ENCODE data around the gene PLBD2. TPM values are rescaled to one million over a fixed set of nuclear protein-coding genes. Genes with fewer than 3 reads are reported as not detected.

PLBD2 gene
- total and polyA plus RNA-seq, 8 donors, result 2.7 to 32.4 (median 8.2) TPM

GRCh38 chr12:113316155-113316554 lies 42.2 kb upstream of the PLBD2 start:
- H3K36me3 ChIP-seq, result peaks cover 42 to 99% (median 98%) of the 10 kb centered on the region in 4 donors
- 93 to 97% (median 94%) methylated on average over 7 of the region's 7 CpGs for WGBS, 5 donors
- no peak for DNase-seq
- H3K27me3 ChIP-seq, result no peaks in the 10 kb centered on the region
- no peak overlapping the region for H3K4me3 ChIP-seq
- H3K9me3 ChIP-seq, result no peaks in the 10 kb centered on the region
- TF ChIP-seq POLR2A (IDR thresholded peaks at IDR 0.05) (no peak), POLR2AphosphoS5 (IDR thresholded peaks at IDR 0.05) (no peak), CTCF (IDR thresholded peaks at IDR 0.05) (no peak), EP300 (IDR thresholded peaks at IDR 0.05) (no peak)
- H3K4me1 ChIP-seq, result no peaks in the 10 kb centered on the region
- H3K27ac ChIP-seq, result no peak overlapping the region
- intact Hi-C loops (cut with DNase I; ENCODE audit: low total_unique reads), result no loop called here

- Histone ChIP-seq H3K9me3 (no peaks in the 10 kb centered on the region), H3K4me1 (no peaks in the 10 kb centered on the region), H3K27me3 (no peaks in the 10 kb centered on the region), H3K36me3 (peaks cover 43 to 99% (median 96%) of the 10 kb centered on the region in 4 donors), H3K27ac (no peak overlapping the region), H3K4me3 (no peak overlapping the region)
- DNase-seq, result no peak
- WGBS, 5 donors, result 93 to 96% (median 94%) methylated on average over 6 of the region's 6 CpGs
- intact Hi-C loops (cut with DNase I; ENCODE audit: low total_unique reads), result no loop called here
- TF ChIP-seq CTCF (IDR thresholded peaks at IDR 0.05) (no peak), POLR2A (IDR thresholded peaks at IDR 0.05) (no peak), POLR2AphosphoS5 (IDR thresholded peaks at IDR 0.05) (no peak), EP300 (IDR thresholded peaks at IDR 0.05) (no peak)
Observed at GRCh38 chr12:113317122-113317521, 41.3 kb upstream of the PLBD2 start.

- intact Hi-C loops (cut with DNase I; ENCODE audit: low total_unique reads), result no loop called here
- WGBS, 5 donors, result 91 to 97% (median 95%) methylated on average over 4 of the region's 4 CpGs
- no peak for DNase-seq
- Histone ChIP-seq H3K9me3 (no peaks in the 10 kb centered on the region), H3K36me3 (peaks cover 43 to 100% (median 97%) of the 10 kb centered on the region in 4 donors), H3K27ac (no peak overlapping the region), H3K4me1 (no peaks in the 10 kb centered on the region), H3K27me3 (no peaks in the 10 kb centered on the region), H3K4me3 (no peak overlapping the region)
- no peak for TF ChIP-seq POLR2A (IDR thresholded peaks at IDR 0.05)
- no peak for TF ChIP-seq EP300 (IDR thresholded peaks at IDR 0.05)
- TF ChIP-seq CTCF (IDR thresholded peaks at IDR 0.05), result no peak
Observed at GRCh38 chr12:113318046-113318656, 40.2 kb upstream of the PLBD2 start.

GRCh38 chr12:113318900-113319628 lies 39.3 kb upstream of the PLBD2 start:
- intact Hi-C loops (cut with DNase I; ENCODE audit: low total_unique reads), result no loop called here
- Histone ChIP-seq H3K4me1 (no peaks in the 10 kb centered on the region), H3K4me3 (no peak overlapping the region), H3K36me3 (peaks cover 43 to 97% (median 94%) of the 10 kb centered on the region in 4 donors), H3K27me3 (no peaks in the 10 kb centered on the region), H3K27ac (no peak overlapping the region), H3K9me3 (no peaks in the 10 kb centered on the region)
- no peak for TF ChIP-seq POLR2A (IDR thresholded peaks at IDR 0.05)
- no peak for TF ChIP-seq CTCF (IDR thresholded peaks at IDR 0.05)
- no peak for TF ChIP-seq EP300 (IDR thresholded peaks at IDR 0.05)
- no peak for TF ChIP-seq POLR2AphosphoS5 (IDR thresholded peaks at IDR 0.05)
- no peak for DNase-seq
- 90 to 98% (median 95%) methylated on average over 14 to 15 of the region's 15 CpGs for WGBS, 5 donors
